Astrocyte (in vitro differentiated cells and primary cell): ENCODE measurements around the gene DENND1C.

Experiments used
- CTCF ChIP-seq: IDR thresholded peaks from 2 replicates; pipeline ENCODE4 v1.5.1; 2011; ENCODE audit warnings: low read depth, mild to moderate bottlenecking, inconsistent platforms, low read length, moderate library complexity; ENCODE audit not compliant: insufficient read depth
- EZH2 ChIP-seq: IDR thresholded peaks from 2 replicates; pipeline ENCODE4 v1.6.1; 2012; ENCODE audit warnings: mild to moderate bottlenecking, low read length, inconsistent platforms; ENCODE audit not compliant: insufficient read depth

GRCh38 chr19:6521718-6522646, 40.4 kb upstream of the DENND1C start:
- no peak for TF ChIP-seq CTCF
- TF ChIP-seq EZH2 = no peak
